GDM1 (cell line): Measurements from ENCODE around the gene FBRSL1.
A peak's percentile ranks its signal among the peaks of the same experiment; 100 is the strongest.
"Not testable (repeated sequence)": the region's sequence is repeated elsewhere in the genome, so short reads cannot be mapped to it uniquely, and the experiment has no call there.

ENCODE experiments used
- DNase-seq: peaks from one replicate; lab custom pipeline; 2025; lab: John Stamatoyannopoulos, UW

The FBRSL1 gene

GRCh38 chr12:132453361-132454192 lies 36.4 kb upstream of the FBRSL1 start:
- DNase-seq: no peak

DNA sequence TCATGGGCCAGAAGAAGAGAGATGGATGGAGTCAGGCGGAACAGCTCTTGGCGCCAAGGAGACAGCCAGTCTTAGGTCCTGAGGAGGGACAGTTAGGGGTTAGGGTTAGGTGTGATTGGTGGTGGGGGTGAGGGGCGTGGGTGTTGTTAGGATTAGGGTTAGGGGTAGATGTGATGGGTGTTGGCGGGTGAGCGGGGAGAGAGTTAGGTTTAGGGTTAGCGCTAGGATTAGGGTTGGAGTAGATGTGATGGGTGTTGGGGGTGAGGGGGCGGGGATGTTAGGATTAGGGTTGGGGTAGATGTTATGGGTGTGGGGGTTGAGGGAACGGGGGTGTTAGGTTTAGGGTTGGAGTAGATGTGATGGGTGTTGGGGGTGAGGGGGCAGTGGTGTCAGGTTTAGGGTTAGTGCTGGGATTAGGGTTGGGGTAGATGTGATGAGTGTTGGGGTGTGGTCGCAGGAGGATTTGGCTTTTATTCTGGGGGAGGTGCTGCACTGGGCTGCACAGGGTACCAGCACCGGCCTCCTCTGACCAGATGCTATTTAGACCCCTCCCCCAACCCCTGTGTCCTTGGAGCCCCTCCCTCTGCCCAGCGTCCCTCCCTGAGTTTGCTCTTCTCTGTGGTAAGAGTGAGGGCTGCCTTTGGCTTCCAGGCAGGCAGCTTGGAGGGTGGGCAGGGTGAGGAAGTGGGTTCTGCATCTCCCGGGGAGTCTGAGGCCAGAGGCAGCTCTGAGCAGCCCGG lies 35.6 kb upstream of the FBRSL1 start:
- peak; percentile 39 for DNase-seq

DNA sequence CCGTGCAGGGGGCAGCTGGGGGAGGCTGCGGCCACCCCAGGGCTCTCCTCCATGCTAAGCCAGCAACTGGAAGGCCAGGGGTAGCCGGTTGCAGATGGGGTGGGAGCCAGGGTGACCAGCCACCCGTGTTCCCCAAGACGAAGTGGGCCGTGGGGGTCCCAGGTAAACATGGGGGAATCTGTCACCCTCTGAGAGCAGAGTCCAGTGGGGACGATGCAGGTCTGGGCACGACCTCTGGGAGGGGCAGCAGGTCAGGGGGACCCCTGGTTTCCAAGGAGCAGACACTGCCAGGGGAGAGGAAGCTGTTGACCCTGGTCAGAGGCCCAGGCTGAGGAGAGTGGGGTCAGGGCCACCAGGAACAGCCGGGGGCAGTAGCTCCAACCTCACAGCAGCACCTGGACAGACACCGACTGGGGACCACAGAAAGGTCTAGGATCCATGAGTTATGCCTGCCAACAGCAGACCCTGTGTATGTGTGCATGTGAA lies 35.0 kb upstream of the FBRSL1 start:
- no peak for DNase-seq

DNA sequence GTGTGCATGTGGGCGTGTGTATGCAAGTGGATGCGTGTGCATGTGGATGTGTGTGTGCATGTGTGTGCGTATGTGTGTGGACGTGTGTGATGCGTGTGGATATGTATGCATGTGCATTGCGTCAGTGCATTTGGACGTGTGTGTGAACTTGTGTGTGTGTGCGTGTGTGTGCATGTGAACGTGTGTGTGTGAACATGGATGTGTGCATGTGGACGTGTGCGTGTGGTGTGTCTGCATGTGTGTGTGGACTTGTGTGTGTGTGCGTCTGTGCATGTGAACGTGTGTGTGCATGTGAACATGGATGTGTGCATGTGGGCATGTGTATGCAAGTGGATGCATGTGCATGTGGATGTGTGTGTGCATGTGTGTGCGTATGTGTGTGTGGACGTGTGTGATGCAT lies 34.4 kb upstream of the FBRSL1 start:
- DNase-seq: no peak

GRCh38 chr12:132456186-132456943 lies 33.6 kb upstream of the FBRSL1 start:
- no peak for DNase-seq

GRCh38 chr12:132456944-132457495 lies 32.9 kb upstream of the FBRSL1 start:
- no peak for DNase-seq

GRCh38 chr12:132458441-132458840 lies 31.5 kb upstream of the FBRSL1 start:
- no peak for DNase-seq

GRCh38 chr12:132458846-132459641 lies 30.9 kb upstream of the FBRSL1 start:
- no peak for DNase-seq

GRCh38 chr12:132460571-132460970 lies 29.4 kb upstream of the FBRSL1 start:
- no peak for DNase-seq

DNA sequence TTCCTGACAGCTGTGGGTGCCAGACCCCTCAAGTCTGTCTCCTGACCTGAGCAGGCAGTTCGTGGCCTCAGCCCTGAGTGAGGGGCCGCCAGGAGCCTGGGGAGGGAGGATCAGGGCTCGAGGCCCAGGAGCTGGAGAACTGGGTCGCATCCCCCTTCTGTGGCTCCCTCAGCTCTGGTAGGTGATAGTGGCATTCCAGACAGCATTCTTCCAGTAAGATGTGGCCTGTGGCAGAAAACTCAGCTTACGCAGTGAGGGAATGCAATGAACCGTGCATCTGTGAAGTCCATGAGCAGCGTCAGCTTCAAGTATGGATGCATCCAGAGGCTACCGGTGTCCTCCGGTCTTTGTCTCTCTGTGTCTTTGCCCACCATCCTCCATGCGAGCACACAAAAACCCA lies 28.4 kb upstream of the FBRSL1 start:
- no peak for DNase-seq

- DNase-seq: no peak
These were observed 27.2 kb upstream of the FBRSL1 start for GRCh38 chr12:132462788-132463187.

- not testable (repeated sequence) for DNase-seq
These were observed 26.5 kb upstream of the FBRSL1 start for GRCh38 chr12:132463284-132463924.

GRCh38 chr12:132464304-132464703 lies 25.6 kb upstream of the FBRSL1 start:
- not testable (repeated sequence) for DNase-seq

- DNase-seq: no peak
These were observed 25.1 kb upstream of the FBRSL1 start for GRCh38 chr12:132464820-132465219.

DNA sequence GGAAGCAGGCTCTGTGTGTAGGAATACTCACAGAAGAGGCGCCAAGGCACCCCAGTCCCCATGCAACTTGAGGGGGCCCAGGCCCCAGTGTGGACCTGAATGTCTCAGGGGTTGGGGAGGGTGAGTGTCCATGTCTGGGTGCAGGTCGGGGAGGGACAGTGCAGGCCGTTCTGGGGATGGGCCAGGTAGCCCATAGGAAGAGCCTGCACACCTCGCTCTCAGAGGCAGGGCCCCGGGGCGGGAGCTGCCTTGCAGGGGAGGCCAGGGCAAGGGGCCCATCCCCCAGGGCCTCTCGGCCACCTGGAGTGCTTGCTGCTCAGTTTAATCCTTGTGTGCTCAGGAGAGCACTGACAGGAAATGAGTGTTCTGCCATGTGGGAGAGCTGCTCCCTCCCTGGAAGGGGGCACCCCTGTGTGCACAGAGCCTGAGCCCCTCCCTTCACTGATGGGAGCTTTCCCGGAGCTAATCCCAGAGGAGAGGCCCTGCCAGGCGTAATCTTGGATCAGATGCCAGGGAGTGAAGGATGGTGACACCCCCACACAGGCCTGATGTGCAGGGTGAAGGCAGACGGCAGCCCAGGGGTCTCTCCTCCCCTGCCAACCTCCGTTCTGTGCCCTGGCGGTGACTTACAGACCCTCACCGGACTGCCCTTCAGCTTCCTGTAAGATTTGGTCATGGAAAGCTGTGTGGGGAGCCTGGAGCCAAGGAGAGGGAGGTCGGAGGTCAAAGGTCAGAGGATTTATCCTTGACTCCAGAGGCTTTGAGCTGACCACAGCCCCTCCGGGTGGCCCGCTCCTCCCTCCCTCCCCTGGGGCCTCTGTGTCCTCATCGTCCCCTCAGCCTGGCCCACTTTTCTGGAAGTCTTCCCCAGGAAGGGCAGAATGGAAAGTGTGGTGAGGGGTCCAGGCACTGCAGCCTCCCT lies 24.4 kb upstream of the FBRSL1 start:
- no peak for DNase-seq

DNA sequence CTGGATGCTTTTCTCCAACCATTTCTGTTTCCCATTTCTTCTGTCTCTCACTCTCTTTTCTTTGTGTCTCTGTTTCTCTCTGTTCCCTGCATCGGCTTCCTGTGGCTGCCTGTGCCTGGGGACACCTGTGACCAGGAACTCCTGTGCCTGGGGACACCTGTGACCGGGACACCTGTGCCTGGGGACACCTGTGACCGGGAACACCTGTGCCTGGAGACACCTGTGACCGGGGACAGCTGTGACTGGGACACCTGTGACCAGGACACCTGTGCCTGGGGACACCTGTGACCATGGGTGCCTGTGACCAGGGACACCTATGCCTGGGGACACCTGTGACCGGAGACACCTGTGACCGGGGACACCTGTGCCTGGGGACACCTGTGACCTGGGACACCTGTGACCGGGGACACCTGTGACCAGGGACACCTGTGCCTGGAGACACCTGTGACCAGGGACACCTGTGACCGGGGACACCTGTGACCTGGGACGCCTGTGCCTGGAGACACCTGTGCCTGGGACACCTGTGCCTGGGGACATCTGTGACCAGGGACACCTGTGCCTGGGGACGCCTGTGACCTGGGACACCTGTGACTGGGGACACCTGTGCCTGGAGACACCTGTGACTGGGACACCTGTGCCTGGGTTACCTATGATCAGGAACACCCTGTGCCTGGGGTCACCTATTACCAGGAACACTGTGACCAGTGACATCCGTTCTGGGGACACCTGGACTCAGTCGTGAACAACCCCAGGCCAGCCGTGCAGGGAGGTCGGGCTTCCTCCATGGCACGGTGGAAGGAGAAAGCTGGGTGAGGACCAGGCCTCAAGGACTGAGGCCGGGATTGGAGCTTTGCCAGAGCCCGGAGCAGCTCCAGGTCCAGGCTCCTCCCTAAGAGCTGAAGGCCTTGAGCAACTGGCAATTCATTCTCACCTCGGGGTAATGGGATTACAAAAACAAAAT lies 23.4 kb upstream of the FBRSL1 start:
- DNase-seq: no peak

DNA sequence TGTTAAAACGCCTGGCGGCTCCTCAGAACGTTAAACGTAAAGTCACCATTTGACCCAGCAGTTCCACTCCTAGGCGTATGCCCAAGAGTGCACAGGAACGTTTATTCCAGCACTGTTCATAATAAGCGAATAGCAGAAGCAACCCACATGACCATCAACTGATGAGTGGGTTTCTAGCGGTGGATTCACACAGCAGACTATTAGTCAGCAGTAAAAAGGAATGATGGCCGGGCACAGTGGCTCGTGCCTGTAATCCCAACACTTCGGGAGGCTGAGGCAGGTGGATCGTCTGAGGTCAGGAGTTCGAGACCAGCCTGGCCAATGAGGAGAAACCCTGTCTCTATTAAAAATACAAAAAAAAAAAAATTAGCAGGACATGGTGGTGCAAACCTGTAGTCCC lies 22.4 kb upstream of the FBRSL1 start:
- DNase-seq: no peak

- DNase-seq: peak; percentile 57
These were observed 20.5 kb upstream of the FBRSL1 start for GRCh38 chr12:132469423-132469822.

- DNase-seq: no peak
These were observed 19.6 kb upstream of the FBRSL1 start for GRCh38 chr12:132470397-132470796.
